ENCODE data around the gene CSK. TPM values are rescaled to one million over a fixed set of nuclear protein-coding genes. Genes with fewer than 3 reads are reported as not detected.

CSK gene
- total and polyA plus RNA-seq, 2 of the 8 experiments (the other 6 are each of a cell fraction or from before 2014, with no cell fraction given), result 13.7 to 50.2 TPM

DNA sequence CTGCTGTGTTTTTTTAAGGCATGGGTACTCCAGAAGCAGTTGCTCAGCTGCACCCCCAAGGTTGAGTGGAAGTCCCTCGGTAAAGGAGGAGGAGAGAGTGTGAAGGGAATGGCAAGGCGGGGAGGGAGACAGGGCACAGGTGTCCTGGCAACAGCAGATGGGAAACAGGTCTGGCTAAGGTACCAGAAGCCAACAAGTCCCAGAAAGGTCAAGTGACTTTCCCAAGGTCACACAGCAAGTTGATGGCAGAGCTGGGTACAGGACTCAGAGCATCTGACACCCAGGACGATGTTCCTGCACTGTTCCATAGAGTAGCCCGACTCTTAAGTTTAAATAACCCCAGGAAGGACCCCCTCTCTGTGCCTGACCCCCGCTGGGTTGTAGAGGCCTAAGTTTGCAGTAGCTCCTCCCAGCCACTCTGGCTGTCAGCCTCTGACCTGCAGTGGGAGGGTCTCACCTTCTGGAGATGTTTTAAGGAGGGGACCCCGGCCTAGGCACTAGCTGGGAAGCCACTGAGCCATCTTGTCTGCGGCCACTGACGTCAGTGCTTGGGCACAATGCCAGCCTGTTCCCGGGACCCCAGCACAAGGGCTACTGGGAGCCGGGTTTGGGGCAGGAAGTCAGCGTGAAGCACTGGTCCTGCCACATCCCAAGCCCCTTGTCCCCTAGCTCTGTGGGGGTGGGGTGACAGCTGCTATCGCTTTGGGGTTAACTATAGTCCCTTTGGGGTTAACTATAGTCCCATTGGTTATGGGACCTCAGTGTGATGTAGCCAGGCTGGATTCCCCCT, 10.5 kb downstream of the CSK start:
- ChIA-PET POLR2A (ENCODE audit: partially characterized antibody) (interaction anchor here (0.6 to 2.8 kb wide), 8 partner anchors 8 to 275 kb away, joined by 3 to 14 read pairs (median 4); partner anchors contain the start of gene CSK), CTCF (ENCODE audit: partially characterized antibody) (interaction anchor here (0.5 to 53.7 kb wide), 15 partner anchors 8 to 239 kb away, joined by 3 to 1439 read pairs (median 5); partner anchors contain the start of genes CLK3 and CSK)
- Histone ChIP-seq H4K8ac (ENCODE audit: extremely low read depth, insufficient read depth, low read length) (no peak overlapping the region), H3K36me3 (ENCODE audit: control insufficient read depth in 2 of 4, insufficient read depth in 4 of 4, low read length in 3 of 4) (no peaks in the 10 kb centered on the region), H3K9ac (replicated peaks in 1 of 4; ENCODE audit: extremely low read depth in 1 of 4, low read depth in 3 of 4, low read length in 3 of 4) (no peak overlapping the region), H3K79me2 (ENCODE audit: control insufficient read depth in 1 of 2, insufficient read depth in 2 of 2, low read length in 2 of 2) (peaks cover 0 to 7% of the 10 kb centered on the region in 2 experiments; a peak in 1 of 4 replicates), H2BK5ac (ENCODE audit: low read depth, low read length) (no peak overlapping the region), H4K20me1 (replicated peaks in 1 of 2; ENCODE audit: control insufficient read depth in 1 of 2, insufficient read depth in 2 of 2, low read length in 2 of 2) (peaks cover 36 to 49% of the 10 kb centered on the region in 2 experiments), H3K27me3 (replicated peaks in 1 of 4; ENCODE audit: control insufficient read depth in 3 of 4, extremely low read depth in 1 of 4, insufficient read depth in 3 of 4, low read length in 3 of 4) (no peaks in the 10 kb centered on the region), H3K4me2 (ENCODE audit: insufficient read depth in 1 of 2, low read depth in 2 of 2, low read length in 2 of 2) (no peak overlapping the region), H3K56ac (replicated peaks; ENCODE audit: insufficient read length, low read depth, low read length) (no peak overlapping the region), H3K14ac (ENCODE audit: insufficient read length) (no peak overlapping the region), H2BK12ac (ENCODE audit: low read depth, low read length) (no peak overlapping the region), H3K4ac (replicated peaks; ENCODE audit: insufficient read length, low read depth, low read length) (no peak overlapping the region), H4K5ac (ENCODE audit: insufficient read length, low read depth, low read length) (no peak overlapping the region), H3K79me1 (ENCODE audit: low read depth, low read length) (peaks cover 29% of the 10 kb centered on the region), H2BK120ac (replicated peaks; ENCODE audit: low read depth, low read length) (no peak overlapping the region), H3K18ac (ENCODE audit: extremely low read depth, low read length) (no peak overlapping the region), H3K27ac (ENCODE audit: low read depth, low read length) (no peak overlapping the region), H2AK5ac (ENCODE audit: low read depth, low read length) (no peak overlapping the region), H3K4me3 (ENCODE audit: extremely low read depth in 1 of 4, insufficient read depth in 2 of 4, low read depth in 3 of 4, low read length in 4 of 4) (no peak overlapping the region), H4K91ac (replicated peaks; ENCODE audit: insufficient read length, low read length) (no peak overlapping the region), H2BK20ac (ENCODE audit: low read length) (no peak overlapping the region), H3K4me1 (replicated peaks in 1 of 4; ENCODE audit: control insufficient read depth in 3 of 4, insufficient read depth in 4 of 4, low read length in 3 of 4) (peaks cover 4 to 27% (median 14%) of the 10 kb centered on the region in 4 experiments), H2AFZ (ENCODE audit: low read length) (no peak overlapping the region), H3K23ac (ENCODE audit: insufficient read length) (no peak overlapping the region), H3K23me2 (ENCODE audit: low read depth, low read length) (no peaks in the 10 kb centered on the region), H2BK15ac (ENCODE audit: low read length) (no peak overlapping the region), H3K9me3 (ENCODE audit: insufficient read depth in 2 of 2, low read depth in 1 of 2, low read length in 1 of 2) (no peaks in the 10 kb centered on the region)
- TF ChIP-seq FOSL1 (IDR thresholded peaks at IDR 0.05; ENCODE audit: insufficient read depth, low read depth, low read length) (no peak), RNF2 (IDR thresholded peaks at IDR 0.05; ENCODE audit: borderline replicate concordance, low read depth, low read length, missing control alignments, poor library complexity, severe bottlenecking) (no peak), BACH1 (IDR thresholded peaks at IDR 0.05; ENCODE audit: low read length) (no peak), SIX5 (IDR thresholded peaks at IDR 0.05; ENCODE audit: low read depth, low read length) (no peak), KDM1A (IDR thresholded peaks at IDR 0.05; ENCODE audit: borderline replicate concordance, low read length) (peak; percentile 38; the same call in 1 of the 2 replicates), SP2 (IDR thresholded peaks at IDR 0.05; ENCODE audit: low read length) (no peak)
- TF ChIP-seq, protein P1, sequence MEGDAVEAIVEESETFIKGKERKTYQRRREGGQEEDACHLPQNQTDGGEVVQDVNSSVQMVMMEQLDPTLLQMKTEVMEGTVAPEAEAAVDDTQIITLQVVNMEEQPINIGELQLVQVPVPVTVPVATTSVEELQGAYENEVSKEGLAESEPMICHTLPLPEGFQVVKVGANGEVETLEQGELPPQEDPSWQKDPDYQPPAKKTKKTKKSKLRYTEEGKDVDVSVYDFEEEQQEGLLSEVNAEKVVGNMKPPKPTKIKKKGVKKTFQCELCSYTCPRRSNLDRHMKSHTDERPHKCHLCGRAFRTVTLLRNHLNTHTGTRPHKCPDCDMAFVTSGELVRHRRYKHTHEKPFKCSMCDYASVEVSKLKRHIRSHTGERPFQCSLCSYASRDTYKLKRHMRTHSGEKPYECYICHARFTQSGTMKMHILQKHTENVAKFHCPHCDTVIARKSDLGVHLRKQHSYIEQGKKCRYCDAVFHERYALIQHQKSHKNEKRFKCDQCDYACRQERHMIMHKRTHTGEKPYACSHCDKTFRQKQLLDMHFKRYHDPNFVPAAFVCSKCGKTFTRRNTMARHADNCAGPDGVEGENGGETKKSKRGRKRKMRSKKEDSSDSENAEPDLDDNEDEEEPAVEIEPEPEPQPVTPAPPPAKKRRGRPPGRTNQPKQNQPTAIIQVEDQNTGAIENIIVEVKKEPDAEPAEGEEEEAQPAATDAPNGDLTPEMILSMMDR (IDR thresholded peaks at IDR 0.05; ENCODE audit: control extremely low read depth in 1 of 3, insufficient read depth in 1 of 3, low read depth in 1 of 3, low read length in 3 of 3), result no peak
- FAIRE-seq (no peak), DNase-seq (ENCODE audit: low read depth in 1 of 2, low spot score in 2 of 2) (no peak)
- WGBS, 2 experiments (ENCODE audit: extremely low coverage in 1 of 2, insufficient coverage in 1 of 2, insufficient read length in 1 of 2, insufficient replicate concordance in 2 of 2, low coverage in 1 of 2, low lambda C conversion rate in 2 of 2, missing lambda C conversion rate in 1 of 2), result 92% methylated on average over 12 of the region's 12 CpGs; no CpG with 5 or more reads in 1 of the 2 experiments
